Liver (tissue), 9 donors: ENCODE results near the gene PRG2. TPM values are rescaled to one million over a fixed set of nuclear protein-coding genes. Genes with fewer than 3 reads are reported as not detected.

Experiments used
- DNase-seq: peaks from one replicate; pipeline ENCODE4 v3.0.0-alpha.2; 2017; ENCODE audit warnings: low spot score
- H3K27ac ChIP-seq, 2 donors: one replicate each; pipeline ENCODE4 v1.7.0; 2013; ENCODE audit warnings: inconsistent platforms in 2 of 2, low read length in 2 of 2, control low read depth in 1 of 2, low read depth in 1 of 2, mild to moderate bottlenecking in 1 of 2
- H3K27me3 ChIP-seq, 4 donors: one replicate each; pipeline versions ENCODE4 v1.6.1 to v1.7.0; 2013; ENCODE audit warnings: low read length in 3 of 4, inconsistent platforms in 1 of 4, mild to moderate bottlenecking in 1 of 4, moderate library complexity in 1 of 4; ENCODE audit not compliant: control insufficient read depth in 4 of 4, insufficient read depth in 4 of 4
- H3K36me3 ChIP-seq, 4 donors: one replicate each; pipeline versions ENCODE4 v1.6.1 to v1.7.0; 2013; ENCODE audit warnings: low read length in 3 of 4, mild to moderate bottlenecking in 3 of 4, low read depth in 1 of 4, moderate library complexity in 1 of 4; ENCODE audit not compliant: control insufficient read depth in 4 of 4, insufficient read depth in 3 of 4
- H3K4me1 ChIP-seq, 4 donors: one replicate each; pipeline versions ENCODE4 v1.6.1 to v1.7.0; 2013; ENCODE audit warnings: low read length in 3 of 4, mild to moderate bottlenecking in 3 of 4, moderate library complexity in 1 of 4; ENCODE audit not compliant: control insufficient read depth in 4 of 4, insufficient read depth in 4 of 4
- H3K4me3 ChIP-seq, 3 donors: one replicate each; pipeline versions ENCODE4 v1.6.1 to v1.7.0; 2013; ENCODE audit warnings: low read length in 3 of 3, control low read depth in 1 of 3, low read depth in 1 of 3, mild to moderate bottlenecking in 1 of 3
- H3K9ac ChIP-seq, 2 donors: one replicate each; pipeline ENCODE4 v1.7.0; 2013; ENCODE audit warnings: low read length in 2 of 2, mild to moderate bottlenecking in 2 of 2, moderate library complexity in 2 of 2, control low read depth in 1 of 2, low read depth in 1 of 2
- H3K9me3 ChIP-seq, 4 donors: one replicate each; pipeline versions ENCODE4 v1.6.1 to v1.7.0; 2013; ENCODE audit warnings: low read length in 3 of 4; ENCODE audit not compliant: control insufficient read depth in 4 of 4
- ATF3 ChIP-seq: IDR thresholded peaks from 2 replicates; pipeline ENCODE4 v1.6.1; 2016; ENCODE audit warnings: antibody characterized with exemption
- CTCF ChIP-seq: fragments of 150-350 bp; IDR thresholded peaks from 2 replicates; pipeline ENCODE4 v1.5.1; 2017; ENCODE audit warnings: improper control_type of control experiment, low read depth, low read length; ENCODE audit not compliant: missing input control
- EGR1 ChIP-seq, 2 donors: IDR thresholded peaks; 2 replicates each; pipeline ENCODE4 v1.6.1; 2016 to 2018; ENCODE audit warnings: antibody characterized with exemption in 2 of 2, low read depth in 2 of 2
- FOXA1 ChIP-seq: IDR thresholded peaks from 2 replicates; pipeline ENCODE4 v1.6.1; 2016; ENCODE audit warnings: antibody characterized with exemption
- FOXA2 ChIP-seq: IDR thresholded peaks from 2 replicates; pipeline ENCODE4 v1.6.1; 2016; ENCODE audit warnings: antibody characterized with exemption
- GABPA ChIP-seq, 2 donors: IDR thresholded peaks in 1 of 2; conservative IDR thresholded peaks in 1 of 2; 2 replicates each; pipeline ENCODE4 v1.6.1; 2016; ENCODE audit warnings: antibody characterized with exemption in 2 of 2, mild to moderate bottlenecking in 1 of 2, moderate library complexity in 1 of 2
- HNF4A ChIP-seq, 2 donors: conservative IDR thresholded peaks; 2 replicates each; pipeline ENCODE4 v1.6.1; 2016; ENCODE audit warnings: antibody characterized with exemption in 2 of 2, mild to moderate bottlenecking in 2 of 2
- HNF4G ChIP-seq: IDR thresholded peaks from 2 replicates; pipeline ENCODE4 v1.6.1; 2016; ENCODE audit warnings: antibody characterized with exemption
- JUND ChIP-seq, 2 donors: IDR thresholded peaks; 2 replicates each; pipeline ENCODE4 v1.6.1; 2016; ENCODE audit warnings: antibody characterized with exemption in 2 of 2
- MAX ChIP-seq: IDR thresholded peaks from 2 replicates; pipeline ENCODE4 v1.6.1; 2016; ENCODE audit warnings: antibody characterized with exemption
- NR2F2 ChIP-seq: IDR thresholded peaks from 2 replicates; pipeline ENCODE4 v1.6.1; 2016; ENCODE audit warnings: antibody characterized with exemption
- RAD21 ChIP-seq, 2 donors: IDR thresholded peaks; 2 replicates each; pipeline ENCODE4 v1.6.1; 2016; ENCODE audit warnings: antibody characterized with exemption in 2 of 2, mild to moderate bottlenecking in 2 of 2
- REST ChIP-seq: IDR thresholded peaks from 2 replicates; pipeline ENCODE4 v1.6.1; 2016; ENCODE audit warnings: antibody characterized with exemption, mild to moderate bottlenecking
- RXRA ChIP-seq, 2 donors: IDR thresholded peaks; 2 replicates each; pipeline ENCODE4 v1.6.1; 2017 to 2018; ENCODE audit warnings: antibody characterized with exemption in 2 of 2, mild to moderate bottlenecking in 1 of 2
- SP1 ChIP-seq: IDR thresholded peaks from 2 replicates; pipeline ENCODE4 v1.6.1; 2018; ENCODE audit warnings: antibody characterized with exemption, mild to moderate bottlenecking
- TAF1 ChIP-seq: conservative IDR thresholded peaks from 2 replicates; pipeline ENCODE4 v1.6.1; 2016; ENCODE audit warnings: antibody characterized with exemption, mild to moderate bottlenecking
- YY1 ChIP-seq: IDR thresholded peaks from 2 replicates; pipeline ENCODE4 v1.6.1; 2016; ENCODE audit warnings: antibody characterized with exemption, mild to moderate bottlenecking
- ZBTB33 ChIP-seq: IDR thresholded peaks from 2 replicates; pipeline ENCODE4 v1.6.1; 2016; ENCODE audit warnings: antibody characterized with exemption
- WGBS: extraction: QIAGEN DNeasy Blood & Tissue Kit; methylation state at CpG from one replicate; pipeline ENCODE4 v1.1.7; 2013; 5-methylcytosine and 5-hydroxymethylcytosine counted together
- polyA plus RNA-seq, 2 donors: library from polyadenylated mRNA; stranded (reverse) in 1 of 2; unstranded in 1 of 2; fragments of 200-250 nt in 1 of 2; fragments of >200 nt in 1 of 2; fragmentation: Nextera tagmentation in 1 of 2; extraction: Ambion mirVana in 1 of 2; gene quantifications; one replicate each; pipeline versions ENCODE4 v1.2.1 to v1.2.3, GENCODE V29; 2013 to 2015
- total RNA-seq, 2 donors: library from RNA; depleted of rRNA; stranded (reverse); fragments of >200 nt; gene quantifications; one replicate each; pipeline ENCODE4 v1.2.3, GENCODE V29; 2014
- donor health status: healthy.
- donor health status: healthy.
- donor health status: healthy.
- donor health status: healthy.
- donor health status: healthy.

Gene PRG2
- total and polyA plus RNA-seq, 4 donors = 0.74 to 24.2 (median 1.2) TPM; not detected in 1

GRCh38 chr11:57399221-57399620 lies 8.8 kb upstream of the PRG2 start:
- WGBS = 92% methylated on average over 5 of the region's 5 CpGs
- no peak overlapping the region for H3K27ac ChIP-seq
- no peak overlapping the region for H3K9ac ChIP-seq
- DNase-seq = no peak
- H3K36me3 ChIP-seq = no peaks in the 10 kb centered on the region
- no peak for TF ChIP-seq HNF4A (conservative IDR thresholded peaks at IDR 0.05)
- TF ChIP-seq SP1 = no peak
- no peak for TF ChIP-seq RXRA (IDR thresholded peaks at IDR 0.05)
- no peak for TF ChIP-seq CTCF
- TF ChIP-seq YY1 = no peak
- no peak for TF ChIP-seq REST
- TF ChIP-seq EGR1 (IDR thresholded peaks at IDR 0.05; ENCODE audit: low read depth in 2 of 2) = no peak
- TF ChIP-seq TAF1 = no peak
- TF ChIP-seq NR2F2 = no peak
- TF ChIP-seq ATF3 = no peak
- TF ChIP-seq ZBTB33 = no peak
- TF ChIP-seq FOXA2 = no peak
- TF ChIP-seq RAD21 (IDR thresholded peaks at IDR 0.05) = no peak
- no peak for TF ChIP-seq JUND (IDR thresholded peaks at IDR 0.05)
- no peak for TF ChIP-seq FOXA1
- no peak for TF ChIP-seq MAX
- TF ChIP-seq HNF4G = no peak
- no peak for TF ChIP-seq GABPA (IDR thresholded peaks at IDR 0.05 in 1 of 2, conservative IDR thresholded peaks at IDR 0.05 in 1 of 2)
- no peak overlapping the region for H3K4me3 ChIP-seq
- no peaks in the 10 kb centered on the region for H3K27me3 ChIP-seq
- H3K4me1 ChIP-seq = peaks cover 0 to 11% (median 6%) of the 10 kb centered on the region in 4 donors
- H3K9me3 ChIP-seq = no peaks in the 10 kb centered on the region
